ENCODE results near the gene OTOR. TPM values are rescaled to one million over a fixed set of nuclear protein-coding genes. Genes with fewer than 3 reads are reported as not detected.

OTOR gene
- total RNA-seq, 4 donors from 2014 or later = not detected

DNA sequence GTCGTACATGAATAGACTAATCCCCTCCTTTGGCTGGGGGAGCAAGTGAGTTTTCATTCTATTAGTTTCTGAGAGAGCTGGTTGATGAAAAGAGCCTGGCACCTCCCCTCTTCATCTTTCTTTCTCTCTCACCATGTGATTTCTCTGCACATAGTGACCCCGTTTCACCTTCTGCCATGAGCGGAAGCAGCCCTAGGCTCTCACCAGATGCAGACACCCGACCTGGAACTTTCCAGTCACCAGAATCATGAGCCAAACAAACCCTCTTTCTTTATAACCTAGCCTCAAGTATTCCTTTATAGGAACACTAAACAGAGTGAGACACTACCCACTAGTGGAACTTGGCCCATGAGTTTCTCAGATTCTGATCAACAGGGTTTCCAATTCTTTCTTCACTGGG, 16.4 kb downstream of the OTOR start:
- WGBS, 2 donors = 42 to 57% methylated on average over 4 of the region's 4 CpGs
- no peak overlapping the region for H3K4me3 ChIP-seq (ENCODE audit: low read depth, poor library complexity, severe bottlenecking)
- TF ChIP-seq, protein P1, sequence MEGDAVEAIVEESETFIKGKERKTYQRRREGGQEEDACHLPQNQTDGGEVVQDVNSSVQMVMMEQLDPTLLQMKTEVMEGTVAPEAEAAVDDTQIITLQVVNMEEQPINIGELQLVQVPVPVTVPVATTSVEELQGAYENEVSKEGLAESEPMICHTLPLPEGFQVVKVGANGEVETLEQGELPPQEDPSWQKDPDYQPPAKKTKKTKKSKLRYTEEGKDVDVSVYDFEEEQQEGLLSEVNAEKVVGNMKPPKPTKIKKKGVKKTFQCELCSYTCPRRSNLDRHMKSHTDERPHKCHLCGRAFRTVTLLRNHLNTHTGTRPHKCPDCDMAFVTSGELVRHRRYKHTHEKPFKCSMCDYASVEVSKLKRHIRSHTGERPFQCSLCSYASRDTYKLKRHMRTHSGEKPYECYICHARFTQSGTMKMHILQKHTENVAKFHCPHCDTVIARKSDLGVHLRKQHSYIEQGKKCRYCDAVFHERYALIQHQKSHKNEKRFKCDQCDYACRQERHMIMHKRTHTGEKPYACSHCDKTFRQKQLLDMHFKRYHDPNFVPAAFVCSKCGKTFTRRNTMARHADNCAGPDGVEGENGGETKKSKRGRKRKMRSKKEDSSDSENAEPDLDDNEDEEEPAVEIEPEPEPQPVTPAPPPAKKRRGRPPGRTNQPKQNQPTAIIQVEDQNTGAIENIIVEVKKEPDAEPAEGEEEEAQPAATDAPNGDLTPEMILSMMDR (IDR thresholded peaks at IDR 0.05) = no peak
- no peak for TF ChIP-seq POLR2A (IDR thresholded peaks at IDR 0.05)
- no peak for DNase-seq (ENCODE audit: low spot score in 2 of 2)
- intact Hi-C loops (cut with DNase I; ENCODE audit: low total_unique reads) = no loop called here

DNA sequence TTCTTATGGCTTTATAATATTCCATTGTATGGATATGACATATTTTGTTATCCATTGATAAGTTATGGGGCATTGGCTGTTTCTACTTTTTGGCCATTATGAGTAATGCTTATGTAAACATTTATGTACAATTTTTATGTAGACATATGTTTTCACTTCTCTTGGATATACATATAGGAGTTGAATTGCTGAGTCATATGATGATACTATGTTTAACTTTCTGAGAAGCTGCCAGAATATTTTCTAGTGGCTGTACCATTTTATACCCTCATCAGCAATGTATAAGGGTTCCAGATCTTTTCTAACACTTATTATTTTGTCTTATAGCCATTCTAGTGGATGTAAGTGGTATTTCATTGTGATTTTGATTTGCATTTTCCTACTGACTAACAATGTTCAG, 23.1 kb downstream of the OTOR start:
- H3K4me3 ChIP-seq (ENCODE audit: low read depth, poor library complexity, severe bottlenecking) = no peak overlapping the region
- intact Hi-C loops (cut with DNase I; ENCODE audit: low total_unique reads) = no loop called here
- TF ChIP-seq POLR2A (IDR thresholded peaks at IDR 0.05) = no peak
- TF ChIP-seq, protein P1 (IDR thresholded peaks at IDR 0.05) = no peak
- no peak for DNase-seq (ENCODE audit: low spot score in 2 of 2)

DNA sequence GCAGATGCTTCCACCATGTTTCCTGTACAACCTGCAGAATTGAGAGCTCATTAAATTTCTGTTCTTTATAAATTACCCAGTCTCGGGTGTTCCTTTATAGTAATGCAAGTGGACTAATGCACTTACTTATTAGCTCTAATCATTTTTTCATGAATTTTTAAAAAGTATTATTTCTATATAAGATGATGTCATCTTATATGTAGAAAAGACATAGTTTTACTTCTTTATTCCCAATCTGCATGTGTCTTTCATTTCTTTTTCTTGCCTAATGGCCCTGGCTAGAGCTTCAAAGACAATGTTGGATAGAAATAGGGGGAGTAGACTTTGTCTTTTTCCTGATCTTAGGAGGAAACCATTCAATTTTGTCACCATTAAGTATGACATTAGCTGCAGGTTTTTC, 27.8 kb downstream of the OTOR start:
- 76 to 81% methylated on average over 1 of the region's 1 CpG for WGBS, 2 donors
- H3K4me3 ChIP-seq (ENCODE audit: low read depth, poor library complexity, severe bottlenecking) = no peak overlapping the region
- no peak for DNase-seq (ENCODE audit: low spot score in 2 of 2)
- intact Hi-C loops (cut with DNase I; ENCODE audit: low total_unique reads) = no loop called here
- no peak for TF ChIP-seq POLR2A (IDR thresholded peaks at IDR 0.05)
- TF ChIP-seq, protein P1 (IDR thresholded peaks at IDR 0.05) = no peak

DNA sequence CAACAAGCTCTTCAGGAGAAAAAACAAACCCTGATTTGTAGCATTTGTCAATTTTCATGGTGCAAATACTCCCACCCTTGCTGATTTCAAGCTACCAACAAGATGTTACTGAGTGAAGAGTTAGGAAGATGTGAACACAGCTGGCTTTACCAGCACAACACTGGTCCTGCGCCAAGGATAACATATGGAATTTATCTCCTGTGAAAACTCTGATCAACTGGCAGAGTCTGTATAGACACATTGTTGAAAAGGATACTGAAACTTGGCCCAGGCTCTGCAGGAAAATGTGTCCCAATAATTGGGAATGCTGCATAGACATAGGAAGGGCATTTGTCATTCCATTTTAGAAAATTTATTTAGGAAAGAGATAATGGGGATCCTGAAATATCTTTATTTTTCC, 29.0 kb downstream of the OTOR start:
- WGBS, 2 donors = 50 to 52% methylated on average over 1 of the region's 1 CpG
- TF ChIP-seq POLR2A (IDR thresholded peaks at IDR 0.05) = no peak
- TF ChIP-seq, protein P1 (IDR thresholded peaks at IDR 0.05) = no peak
- no peak for DNase-seq (ENCODE audit: low spot score in 2 of 2)
- intact Hi-C loops (cut with DNase I; ENCODE audit: low total_unique reads) = no loop called here
- no peak overlapping the region for H3K4me3 ChIP-seq (ENCODE audit: low read depth, poor library complexity, severe bottlenecking)

DNA sequence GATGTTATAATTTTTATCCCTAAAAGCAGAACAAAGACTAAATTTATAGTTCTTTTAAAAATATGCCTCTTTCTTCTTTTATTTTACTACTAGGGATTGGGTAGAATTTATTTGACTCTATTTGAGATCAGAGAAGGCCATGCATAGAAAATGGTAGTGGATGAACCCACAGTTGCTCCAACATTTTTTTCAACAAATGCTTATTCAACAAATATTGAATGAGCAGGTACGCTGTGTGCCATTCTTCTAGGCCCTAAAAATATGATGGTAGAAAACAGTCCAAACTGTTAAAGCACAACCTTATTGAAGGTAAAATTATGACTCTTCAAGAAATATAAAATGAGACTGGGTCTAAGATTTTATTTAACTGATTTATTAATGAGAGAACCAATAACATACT, 30.0 kb downstream of the OTOR start:
- WGBS, 2 donors = 77 to 97% methylated on average over 1 of the region's 1 CpG
- intact Hi-C loops (cut with DNase I; ENCODE audit: low total_unique reads) = no loop called here

DNA sequence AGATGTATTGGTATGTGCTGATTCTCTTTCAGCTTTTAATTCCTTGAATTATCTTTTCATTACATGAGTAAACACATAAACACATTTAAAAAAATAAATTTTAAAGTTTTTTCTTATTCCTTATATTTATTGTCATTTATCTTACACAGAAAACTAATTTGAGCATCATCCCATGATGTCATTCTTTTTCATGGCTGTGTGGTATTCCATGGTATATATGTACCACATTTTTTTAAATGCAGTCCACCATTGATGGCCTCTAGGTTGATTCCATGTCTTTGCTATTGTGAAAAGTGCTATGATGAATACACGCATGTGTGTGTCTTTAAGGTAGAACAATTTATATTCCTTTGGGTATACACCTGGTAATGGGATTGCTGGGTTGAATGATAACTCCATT, 33.3 kb downstream of the OTOR start:
- TF ChIP-seq POLR2A (IDR thresholded peaks at IDR 0.05) = no peak
- TF ChIP-seq, protein P1 (IDR thresholded peaks at IDR 0.05) = no peak
- WGBS, 2 donors = 100% methylated on average over 1 of the region's 1 CpG
- intact Hi-C loops (cut with DNase I; ENCODE audit: low total_unique reads) = no loop called here
- DNase-seq (ENCODE audit: low spot score in 2 of 2) = no peak
- H3K4me3 ChIP-seq (ENCODE audit: low read depth, poor library complexity, severe bottlenecking) = no peak overlapping the region

More for the DNA sequence above, 30.0 kb downstream of the OTOR start:
- TF ChIP-seq, protein P1 (IDR thresholded peaks at IDR 0.05) = no peak
- TF ChIP-seq POLR2A (IDR thresholded peaks at IDR 0.05) = no peak
- no peak for DNase-seq (ENCODE audit: low spot score in 2 of 2)
- H3K4me3 ChIP-seq (ENCODE audit: low read depth, poor library complexity, severe bottlenecking) = no peak overlapping the region

Data from lower leg skin (tissue), 4 donors.